Motor neuron (in vitro differentiated cells): ENCODE measurements around the gene SH3RF3. TPM values are rescaled to one million over a fixed set of nuclear protein-coding genes. Genes with fewer than 3 reads are reported as not detected.
A peak's percentile ranks its signal among the peaks of the same experiment; 100 is the strongest.

ENCODE experiments used
- ATAC-seq, 8 experiments: fragments of 200-7000 bp; cut with Tn5 transposase; replicated peaks in 6 of 8; 2 replicates each; pipeline ENCODE4 v1.8.0; 2021; ENCODE audit warnings: mild to moderate bottlenecking in 8 of 8, moderate library complexity in 8 of 8
- H3K27ac ChIP-seq, 2 donors: fragments of 250-450 bp; sonication (Bioruptor Pico); 2 replicates each; pipeline ENCODE4 v1.9.0; 2021; ENCODE audit warnings: antibody characterized with exemption in 2 of 2, mild to moderate bottlenecking in 2 of 2, moderate library complexity in 1 of 2
- H3K4me1 ChIP-seq, 2 donors: fragments of 250-450 bp; sonication (Bioruptor Pico); replicated peaks in 1 of 2; 2 replicates each; pipeline ENCODE4 v1.6.1; 2021; ENCODE audit warnings: antibody characterized with exemption in 2 of 2, mild to moderate bottlenecking in 2 of 2, moderate library complexity in 1 of 2
- H3K4me3 ChIP-seq, 5 donors: fragments of 250-450 bp; sonication (Bioruptor Pico); 2 replicates each; pipeline ENCODE4 v1.9.0; 2021; ENCODE audit warnings: antibody characterized with exemption in 5 of 5, mild to moderate bottlenecking in 5 of 5, moderate library complexity in 4 of 5
- WGBS, 10 experiments: fragments of 450-650 bp; shearing (Covaris generic); methylation state at CpG; one replicate each; pipeline ENCODE4 v1.0.0; 2022; 5-methylcytosine and 5-hydroxymethylcytosine counted together
- in situ Hi-C, 9 experiments: fragments of 400-800 bp; cut with MboI; loops; one replicate each; pipeline ENCODE4 v1.15.0; 2021; ENCODE audit warnings: low sequenced_read_pairs in 9 of 9, low pct_unique_long_range_greater_than_20kb in 2 of 9; ENCODE audit not compliant: unreplicated experiment in 9 of 9
- total RNA-seq, 8 experiments: library from RNA; unstranded; fragments of 300-600 nt; gene quantifications; 2 replicates each; pipeline versions ENCODE4 v1.2.3 to v1.2.4, GENCODE V29; 2022

SH3RF3 gene
- total RNA-seq, 8 experiments from 2014 or later = 0.13 to 6.5 (median 3.2) TPM

GRCh38 chr2:109375131-109375561 lies 246.1 kb downstream of the SH3RF3 start:
- Histone ChIP-seq H3K27ac (no peak overlapping the region), H3K4me1 (peaks cover 0 to 2% of the 10 kb centered on the region in 2 donors), H3K4me3 (no peak overlapping the region)
- ATAC-seq = no peak
- in situ Hi-C loops = no loop called here
- 85 to 100% (median 98%) methylated on average over 1 to 9 of the region's 12 CpGs; no CpG with 5 or more reads in 4 of the 10 experiments for WGBS, 10 experiments

GRCh38 chr2:109375656-109376055 lies 246.7 kb downstream of the SH3RF3 start:
- ATAC-seq = no peak
- WGBS, 10 experiments = 60 to 100% (median 86%) methylated on average over 1 to 3 of the region's 7 CpGs; no CpG with 5 or more reads in 6 of the 10 experiments
- no peak overlapping the region for H3K27ac ChIP-seq
- peaks cover 0 to under 1% of the 10 kb centered on the region in 2 donors for H3K4me1 ChIP-seq
- H3K4me3 ChIP-seq = no peak overlapping the region
- in situ Hi-C loops = no loop called here

GRCh38 chr2:109376115-109376514 lies 247.1 kb downstream of the SH3RF3 start:
- Histone ChIP-seq H3K27ac (no peak overlapping the region), H3K4me1 (no peaks in the 10 kb centered on the region), H3K4me3 (no peak overlapping the region)
- peak in 7 of 8 experiments; percentile 30 to 99 (median 65) for ATAC-seq
- WGBS, 10 experiments = 21 to 100% (median 79%) methylated on average over 1 to 6 of the region's 7 CpGs; no CpG with 5 or more reads in 3 of the 10 experiments
- in situ Hi-C loops = no loop called here

- WGBS, 10 experiments = 40 to 98% (median 86%) methylated on average over 3 to 8 of the region's 13 CpGs; no CpG with 5 or more reads in 4 of the 10 experiments
- Histone ChIP-seq H3K4me3 (no peak overlapping the region), H3K27ac (no peak overlapping the region), H3K4me1 (peaks cover 0 to 5% of the 10 kb centered on the region in 2 donors)
- in situ Hi-C loops = no loop called here
- ATAC-seq = no peak
Measured at GRCh38 chr2:109376796-109377495, 247.9 kb downstream of the SH3RF3 start.

GRCh38 chr2:109377976-109378375 lies 249.0 kb downstream of the SH3RF3 start:
- Histone ChIP-seq H3K27ac (no peak overlapping the region), H3K4me3 (no peak overlapping the region), H3K4me1 (peaks cover 3 to 15% of the 10 kb centered on the region in 2 donors)
- WGBS, 10 experiments = 83 to 100% (median 96%) methylated on average over 1 to 5 of the region's 7 CpGs; no CpG with 5 or more reads in 6 of the 10 experiments
- in situ Hi-C loops = no loop called here
- ATAC-seq = no peak

GRCh38 chr2:109378682-109379081 lies 249.7 kb downstream of the SH3RF3 start:
- in situ Hi-C loops = no loop called here
- Histone ChIP-seq H3K27ac (no peak overlapping the region), H3K4me1 (peaks cover 3 to 20% of the 10 kb centered on the region in 2 donors), H3K4me3 (no peak overlapping the region)
- no peak for ATAC-seq

- WGBS, 10 experiments = 80 to 100% (median 95%) methylated on average over 1 to 7 of the region's 7 CpGs; no CpG with 5 or more reads in 2 of the 10 experiments
- Histone ChIP-seq H3K27ac (no peak overlapping the region), H3K4me3 (no peak overlapping the region), H3K4me1 (peaks cover 3 to 20% of the 10 kb centered on the region in 2 donors)
- in situ Hi-C loops = no loop called here
- no peak for ATAC-seq
Measured at GRCh38 chr2:109379507-109379906, 250.5 kb downstream of the SH3RF3 start.

- WGBS, 10 experiments = 40 to 100% (median 80%) methylated on average over 1 to 4 of the region's 12 CpGs; no CpG with 5 or more reads in 1 of the 10 experiments
- ATAC-seq = peak in 2 of 8 experiments; percentile 34 to 41
Measured at GRCh38 chr2:109380502-109381326, 251.7 kb downstream of the SH3RF3 start.

GRCh38 chr2:109381327-109381820 lies 252.4 kb downstream of the SH3RF3 start:
- Histone ChIP-seq H3K27ac (no peak overlapping the region), H3K4me1 (peaks cover 13 to 31% of the 10 kb centered on the region in 2 donors), H3K4me3 (no peak overlapping the region)
- in situ Hi-C loops = no loop called here
- ATAC-seq = no peak
- 77 to 97% (median 93%) methylated on average over 2 to 7 of the region's 13 CpGs; no CpG with 5 or more reads in 5 of the 10 experiments for WGBS, 10 experiments

More at GRCh38 chr2:109380502-109381326, 251.7 kb downstream of the SH3RF3 start:
- Histone ChIP-seq H3K4me1 (peaks cover 8 to 24% of the 10 kb centered on the region in 2 donors), H3K27ac (no peak overlapping the region), H3K4me3 (no peak overlapping the region)
- in situ Hi-C loops = no loop called here

- no peak overlapping the region for H3K4me3 ChIP-seq
- in situ Hi-C loops = no loop called here
- H3K4me1 ChIP-seq = peaks cover 18 to 36% of the 10 kb centered on the region in 2 donors
- ATAC-seq = peak in 7 of 8 experiments; percentile 11 to 60 (median 46)
- no peak overlapping the region for H3K27ac ChIP-seq
- 63 to 100% (median 83%) methylated on average over 1 to 4 of the region's 9 CpGs; no CpG with 5 or more reads in 4 of the 10 experiments for WGBS, 10 experiments
Measured at GRCh38 chr2:109382226-109382895, 253.4 kb downstream of the SH3RF3 start.

- 47 to 100% (median 64%) methylated on average over 2 to 4 of the region's 4 CpGs; no CpG with 5 or more reads in 5 of the 10 experiments for WGBS, 10 experiments
- Histone ChIP-seq H3K4me3 (no peak overlapping the region), H3K4me1 (peaks cover 22 to 41% of the 10 kb centered on the region in 2 donors), H3K27ac (no peak overlapping the region)
- in situ Hi-C loops = no loop called here
- peak in 5 of 8 experiments; percentile 29 to 98 (median 57) for ATAC-seq
Measured at GRCh38 chr2:109382951-109383350, 253.9 kb downstream of the SH3RF3 start.

GRCh38 chr2:109383505-109384307 lies 254.7 kb downstream of the SH3RF3 start:
- in situ Hi-C loops = no loop called here
- WGBS, 10 experiments = 53 to 100% (median 90%) methylated on average over 1 to 12 of the region's 19 CpGs; no CpG with 5 or more reads in 1 of the 10 experiments
- Histone ChIP-seq H3K27ac (no peak overlapping the region), H3K4me1 (peaks cover 30 to 48% of the 10 kb centered on the region in 2 donors), H3K4me3 (no peak overlapping the region)
- ATAC-seq = no peak
